ENCODE data around the gene APOE. TPM values are rescaled to one million over a fixed set of nuclear protein-coding genes. Genes with fewer than 3 reads are reported as not detected.

APOE gene
- total and polyA plus RNA-seq, 2 of the 8 experiments (the other 6 are each of a cell fraction or from before 2014, with no cell fraction given): 629 to 1,258 TPM

DNA sequence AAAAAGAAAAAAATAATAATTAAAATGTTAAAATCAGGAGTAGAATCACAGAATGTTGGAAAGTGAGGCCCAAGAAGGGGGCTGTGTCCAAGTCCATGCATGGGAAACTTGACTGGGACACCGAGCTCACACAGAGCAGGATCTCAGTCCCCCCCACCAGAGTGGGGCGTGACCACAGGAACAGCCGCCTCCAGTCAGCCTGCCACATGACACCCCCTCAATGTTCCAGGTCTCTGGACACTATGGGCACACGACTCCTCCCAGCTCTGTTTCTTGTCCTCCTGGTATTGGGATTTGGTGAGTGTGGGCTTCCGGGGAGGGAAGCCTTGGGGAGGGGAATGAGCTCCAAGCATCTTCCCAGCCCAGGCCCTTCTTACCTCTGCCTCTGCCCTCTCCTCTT is 42.6 kb downstream of the APOE start (continued):
- TF ChIP-seq, protein P1, sequence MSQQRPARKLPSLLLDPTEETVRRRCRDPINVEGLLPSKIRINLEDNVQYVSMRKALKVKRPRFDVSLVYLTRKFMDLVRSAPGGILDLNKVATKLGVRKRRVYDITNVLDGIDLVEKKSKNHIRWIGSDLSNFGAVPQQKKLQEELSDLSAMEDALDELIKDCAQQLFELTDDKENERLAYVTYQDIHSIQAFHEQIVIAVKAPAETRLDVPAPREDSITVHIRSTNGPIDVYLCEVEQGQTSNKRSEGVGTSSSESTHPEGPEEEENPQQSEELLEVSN (IDR thresholded peaks at IDR 0.05): no peak

All from H1 (cell line).